ENCODE data around the gene WDR72.

DNA sequence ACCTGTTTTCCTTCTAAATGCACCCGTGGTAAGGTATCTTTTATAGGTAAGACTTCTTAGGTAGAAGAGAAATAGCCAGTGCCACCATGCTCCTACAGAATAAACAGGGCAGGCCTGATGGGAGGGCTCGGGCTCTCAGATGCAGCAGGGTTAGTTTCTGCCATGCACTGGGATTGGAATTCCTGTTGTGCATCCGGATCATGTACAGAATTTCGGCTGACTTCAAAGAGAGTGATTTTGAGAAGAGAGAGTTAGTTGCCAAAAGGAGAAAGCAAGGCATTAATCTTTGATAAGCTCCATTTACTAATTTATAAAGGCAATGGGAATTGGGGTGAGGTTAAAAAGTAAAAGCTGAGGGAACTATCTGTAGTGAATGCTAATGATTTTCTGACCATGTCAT is 211.2 kb downstream of the WDR72 start:
- TF ChIP-seq ZNF8 (CRISPR knock-in tag; IDR thresholded peaks at IDR 0.05) (no peak), SNAI2 (CRISPR knock-in tag; IDR thresholded peaks at IDR 0.05) (no peak), ARNTL (CRISPR knock-in tag; IDR thresholded peaks at IDR 0.05; ENCODE audit: borderline replicate concordance, low read depth) (no peak), RARB (CRISPR knock-in tag; IDR thresholded peaks at IDR 0.05) (no peak), ESRRG (CRISPR knock-in tag; IDR thresholded peaks at IDR 0.05) (no peak), GLIS3 (CRISPR knock-in tag; IDR thresholded peaks at IDR 0.05) (no peak), ZFP30 (CRISPR knock-in tag; IDR thresholded peaks at IDR 0.05) (no peak), CSDC2 (CRISPR knock-in tag; IDR thresholded peaks at IDR 0.05) (no peak), OSR1 (CRISPR knock-in tag; IDR thresholded peaks at IDR 0.05) (no peak)
- TF ChIP-seq, protein P1, sequence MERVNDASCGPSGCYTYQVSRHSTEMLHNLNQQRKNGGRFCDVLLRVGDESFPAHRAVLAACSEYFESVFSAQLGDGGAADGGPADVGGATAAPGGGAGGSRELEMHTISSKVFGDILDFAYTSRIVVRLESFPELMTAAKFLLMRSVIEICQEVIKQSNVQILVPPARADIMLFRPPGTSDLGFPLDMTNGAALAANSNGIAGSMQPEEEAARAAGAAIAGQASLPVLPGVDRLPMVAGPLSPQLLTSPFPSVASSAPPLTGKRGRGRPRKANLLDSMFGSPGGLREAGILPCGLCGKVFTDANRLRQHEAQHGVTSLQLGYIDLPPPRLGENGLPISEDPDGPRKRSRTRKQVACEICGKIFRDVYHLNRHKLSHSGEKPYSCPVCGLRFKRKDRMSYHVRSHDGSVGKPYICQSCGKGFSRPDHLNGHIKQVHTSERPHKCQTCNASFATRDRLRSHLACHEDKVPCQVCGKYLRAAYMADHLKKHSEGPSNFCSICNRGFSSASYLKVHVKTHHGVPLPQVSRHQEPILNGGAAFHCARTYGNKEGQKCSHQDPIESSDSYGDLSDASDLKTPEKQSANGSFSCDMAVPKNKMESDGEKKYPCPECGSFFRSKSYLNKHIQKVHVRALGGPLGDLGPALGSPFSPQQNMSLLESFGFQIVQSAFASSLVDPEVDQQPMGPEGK (CRISPR knock-in tag; IDR thresholded peaks at IDR 0.05; ENCODE audit: borderline replicate concordance): no peak

Data from SK-N-SH treated with all-trans-retinoic acid at 6 μM for 48 hours (cell line).